ENCODE results near the gene NMBR.
"Not testable (repeated sequence)": the region's sequence is repeated elsewhere in the genome, so short reads cannot be mapped to it uniquely, and the experiment has no call there.

Gene NMBR

GRCh38 chr6:142153196-142153595 lies 6.3 kb upstream of the NMBR start:
- no peak for DNase-seq

DNA sequence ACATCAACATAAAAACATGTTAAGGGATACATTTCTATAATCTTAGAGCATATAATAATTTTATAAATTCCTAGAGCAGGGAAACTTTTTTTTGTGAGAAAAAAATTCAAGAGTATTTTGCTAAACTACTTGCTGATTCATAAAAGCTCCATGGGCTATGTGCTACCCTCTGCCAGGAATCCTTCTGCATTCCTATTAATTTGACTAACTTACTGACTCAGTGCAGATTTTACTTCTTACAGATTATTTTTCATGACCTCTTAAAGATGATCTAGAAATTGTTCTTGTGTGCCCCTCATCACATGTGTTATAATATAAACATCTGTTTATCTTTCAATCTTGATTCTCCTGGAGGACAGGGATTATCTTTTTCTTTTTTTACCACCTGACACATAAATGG lies 5.8 kb upstream of the NMBR start:
- DNase-seq = no peak

GRCh38 chr6:142141531-142141930 lies 5.4 kb downstream of the NMBR start:
- DNase-seq = not testable (repeated sequence)

DNA sequence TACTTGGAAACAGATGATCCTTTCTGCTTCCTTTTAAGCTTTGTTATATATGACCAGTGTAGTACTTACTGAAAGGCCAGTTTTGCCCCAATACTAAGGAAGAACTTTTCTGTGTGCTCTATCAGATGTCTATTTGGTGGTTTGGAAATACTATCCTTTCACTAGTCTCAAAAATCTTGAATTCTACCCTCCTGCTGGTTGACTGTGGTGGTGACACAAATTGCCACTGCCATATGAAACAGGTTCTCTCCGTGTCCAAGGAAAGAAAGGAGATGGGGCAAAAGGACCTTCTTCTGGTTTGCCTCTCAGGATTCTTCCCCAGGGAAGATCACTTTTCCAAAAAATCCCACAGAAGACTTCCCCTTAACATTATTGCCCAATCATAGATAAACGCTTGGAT lies 8.0 kb downstream of the NMBR start:
- no peak for DNase-seq

GRCh38 chr6:142132625-142133024 lies 14.3 kb downstream of the NMBR start, which contains the start of gene GJE1:
TSS of gene GJE1 (plus strand) at chr6:142132925. CDS start at chr6:142133159, 234 bp downstream.
- no peak for DNase-seq

- DNase-seq = no peak
Measured at GRCh38 chr6:142130814-142131213, 16.1 kb downstream of the NMBR start.

DNA sequence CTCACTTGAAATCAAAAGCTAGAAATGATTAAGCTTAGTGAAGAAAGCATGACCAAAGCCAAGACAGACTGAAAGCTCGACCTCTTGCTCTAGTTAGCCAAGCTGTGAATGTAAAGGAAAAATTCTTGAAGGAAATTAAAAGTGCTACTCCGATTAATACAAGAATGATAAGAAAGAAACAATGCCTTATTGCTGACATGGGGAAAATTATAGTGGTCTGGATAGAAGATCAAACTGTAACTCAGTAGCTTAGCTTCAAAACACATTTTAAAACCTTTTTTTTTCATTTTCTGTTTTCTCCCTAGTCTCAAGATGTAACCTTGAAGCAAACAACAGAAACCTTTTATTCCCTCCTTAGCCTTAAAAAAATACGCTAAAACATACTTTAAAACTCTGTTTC lies 25.6 kb downstream of the NMBR start:
- DNase-seq = no peak

GRCh38 chr6:142118925-142119324 lies 28.0 kb downstream of the NMBR start:
- no peak for DNase-seq

DNA sequence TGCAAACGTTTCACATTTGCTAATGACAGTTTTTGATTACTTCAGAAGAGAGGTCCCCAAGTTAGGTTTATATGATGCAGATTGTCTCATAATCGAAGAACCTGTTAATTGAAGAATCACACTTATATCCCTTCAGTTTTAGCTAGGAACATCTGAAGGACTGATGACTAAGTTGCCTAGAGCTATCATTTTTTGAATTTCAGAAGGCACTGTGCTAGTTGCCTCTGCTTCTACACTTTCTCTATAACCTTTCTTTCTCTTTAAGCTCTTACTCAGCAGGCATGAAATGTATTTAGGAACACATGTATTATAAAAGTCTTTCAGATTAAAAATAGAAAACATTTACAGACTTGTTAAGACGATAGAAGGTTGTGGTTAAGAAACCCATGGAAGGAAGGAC lies 28.6 kb downstream of the NMBR start:
- DNase-seq = no peak

DNA sequence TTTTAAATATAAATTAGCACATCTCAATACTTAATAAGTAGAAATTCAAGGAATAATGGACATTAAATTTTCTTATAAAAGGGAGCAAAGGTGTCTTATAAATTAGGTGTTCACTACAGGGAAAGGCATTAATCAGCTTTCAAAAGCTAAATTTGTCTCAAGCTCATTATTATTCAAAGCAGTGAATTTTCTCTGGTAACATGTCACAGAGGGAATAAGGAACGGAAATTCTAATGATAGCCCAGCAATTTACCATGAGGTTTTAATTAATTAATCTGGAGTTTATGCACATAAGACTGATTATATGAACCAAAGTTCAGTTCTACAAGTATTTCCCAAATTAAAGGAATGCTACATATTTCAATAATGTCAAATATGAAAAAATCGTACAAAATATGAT lies 29.6 kb downstream of the NMBR start:
- no peak for DNase-seq

DNA sequence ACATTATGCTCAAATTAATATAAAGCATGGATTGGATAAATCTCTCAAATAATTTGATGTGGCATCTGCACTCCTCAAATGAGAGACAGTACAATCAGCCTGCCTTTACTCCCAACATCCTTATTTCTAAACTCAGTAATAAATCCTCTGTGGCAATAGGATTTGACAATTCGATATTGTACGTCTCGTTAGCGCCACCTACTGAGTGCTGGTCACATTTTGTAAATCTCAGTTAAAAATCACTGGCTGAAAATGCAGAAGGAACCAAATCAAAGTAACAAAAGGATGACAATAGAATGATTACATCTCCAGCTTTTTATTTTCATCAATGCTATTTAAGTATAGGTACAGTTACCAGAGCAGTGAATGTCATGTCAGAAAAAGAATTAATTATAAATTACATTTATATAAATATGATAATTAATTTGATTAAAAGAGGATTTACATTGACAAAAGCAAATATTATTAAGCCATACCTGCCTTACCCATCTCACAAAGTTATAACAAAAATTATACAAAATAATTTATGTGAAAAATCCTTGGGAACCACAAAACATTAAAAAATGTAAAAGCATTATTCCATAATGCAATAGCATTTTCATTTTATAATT lies 34.4 kb downstream of the NMBR start:
- DNase-seq = no peak

DNA sequence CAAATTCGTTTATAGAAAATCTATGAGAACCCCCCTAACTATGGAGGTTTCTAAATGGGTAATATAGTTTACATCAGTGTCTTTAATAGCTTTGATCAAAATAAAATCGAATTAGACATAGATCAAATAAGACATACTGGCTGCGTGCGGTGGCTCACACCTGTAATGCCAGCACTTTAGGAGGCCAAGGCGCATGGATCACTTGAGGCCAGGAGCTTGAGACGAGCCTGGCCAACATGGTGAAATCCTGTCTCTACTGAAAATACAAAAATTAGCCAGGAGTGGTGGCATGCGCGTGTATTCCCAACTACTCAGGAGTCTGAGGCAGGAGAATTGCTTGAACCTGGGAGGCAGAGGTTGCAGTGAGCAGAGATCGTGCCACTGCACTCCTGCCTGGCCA lies 36.1 kb downstream of the NMBR start:
- not testable (repeated sequence) for DNase-seq

- DNase-seq = not testable (repeated sequence)
Measured at GRCh38 chr6:142104820-142105219, 42.1 kb downstream of the NMBR start.

DNA sequence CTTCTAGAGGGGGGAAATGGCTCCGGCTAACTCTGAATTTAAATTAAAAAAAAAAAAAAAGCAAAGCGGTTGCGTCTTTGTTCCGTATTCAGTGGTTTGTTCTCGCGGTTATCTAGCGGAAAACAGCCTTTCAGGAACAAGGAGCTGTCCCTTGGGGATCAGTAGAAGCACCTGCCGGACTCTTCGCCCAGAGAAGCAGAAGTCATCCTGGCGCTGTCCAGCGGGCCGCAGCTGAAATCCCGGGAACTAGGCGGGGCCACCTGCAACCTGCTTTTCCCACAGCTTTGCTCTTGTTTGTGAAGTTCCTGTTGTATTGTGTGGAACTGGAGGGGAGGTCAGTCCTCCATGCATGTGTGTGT lies 58.1 kb downstream of the NMBR start:
- no peak for DNase-seq

DNA sequence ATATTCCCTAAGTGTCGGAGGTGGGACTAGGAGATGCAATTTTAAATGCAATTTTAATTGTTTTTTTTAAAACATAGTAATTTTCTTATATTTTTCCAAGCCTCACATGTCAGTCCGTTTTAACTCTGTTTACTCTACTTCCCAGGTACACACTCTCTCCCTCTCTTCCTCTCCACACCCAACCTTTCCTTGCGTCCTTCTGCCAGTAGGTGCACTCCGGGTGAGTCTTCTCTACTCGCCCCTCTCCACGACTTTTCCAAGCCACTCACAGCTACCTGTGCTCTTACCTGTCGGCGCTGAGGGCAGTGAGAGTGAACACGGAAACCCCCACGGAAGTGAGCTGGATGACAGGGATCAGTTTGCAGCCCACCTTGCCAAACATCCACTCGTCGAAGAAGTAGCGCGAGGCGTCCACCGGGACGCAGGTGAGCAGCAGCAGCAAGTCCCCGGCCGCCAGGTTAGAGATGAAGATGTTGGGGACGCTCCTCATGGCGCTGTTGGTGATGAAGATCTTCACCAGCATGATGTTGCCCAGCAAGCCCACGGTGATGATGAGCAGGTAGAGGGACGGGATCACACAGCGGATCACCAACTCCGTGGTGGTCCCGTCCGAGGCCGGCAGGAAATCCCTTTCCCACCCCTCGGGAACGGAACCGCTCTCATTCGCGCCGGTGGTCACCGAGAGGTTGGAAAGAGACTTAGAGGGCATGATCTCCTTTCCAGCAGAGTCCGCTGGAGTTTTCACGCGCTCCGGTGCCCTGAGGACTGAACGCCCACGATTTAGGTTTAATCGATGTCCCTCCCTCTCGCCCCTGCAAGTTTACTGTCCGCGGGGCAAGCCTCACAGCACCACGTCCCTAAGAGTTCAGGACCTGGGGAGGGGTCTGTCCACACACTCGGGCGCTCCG lies 58.7 kb downstream of the NMBR start:
- DNase-seq = no peak

- no peak for DNase-seq
Measured at GRCh38 chr6:142079130-142079529, 67.8 kb downstream of the NMBR start.

DNA sequence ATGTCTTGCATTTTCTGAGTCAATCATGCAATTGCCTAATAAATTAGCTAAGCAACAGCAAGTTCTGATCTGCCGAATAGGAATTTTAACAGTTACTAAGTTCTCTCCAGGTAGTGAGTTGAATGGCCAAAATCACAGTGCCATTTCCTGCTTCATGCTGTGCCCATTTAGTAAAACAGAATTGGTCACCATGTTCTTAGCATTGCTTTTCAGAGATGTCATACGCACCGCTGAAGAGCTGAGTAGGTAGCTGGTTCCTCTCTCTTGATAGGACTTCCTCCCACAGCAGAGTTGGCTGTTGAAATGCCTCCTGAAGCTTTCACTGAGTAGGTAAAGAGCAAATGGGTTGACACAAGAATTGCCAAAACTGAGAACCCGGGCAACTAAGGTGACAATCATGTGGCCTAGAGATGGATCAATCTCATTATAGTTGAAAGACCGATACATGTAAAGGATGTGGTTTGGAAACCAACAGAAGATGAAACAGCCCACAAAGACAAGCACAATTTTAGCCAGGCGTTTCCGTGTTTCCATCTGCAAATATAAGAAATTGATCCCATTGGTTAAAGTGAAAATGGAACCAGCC lies 71.3 kb downstream of the NMBR start:
- DNase-seq = no peak

- DNase-seq = no peak
Measured at GRCh38 chr6:142074516-142074915, 72.4 kb downstream of the NMBR start.

- no peak for DNase-seq
Measured at GRCh38 chr6:142071981-142072380, 74.9 kb downstream of the NMBR start.

- no peak for DNase-seq
Measured at GRCh38 chr6:142068416-142068815, 78.5 kb downstream of the NMBR start.

GRCh38 chr6:142062861-142063260 lies 84.1 kb downstream of the NMBR start:
- not testable (repeated sequence) for DNase-seq

- DNase-seq = no peak
Measured at GRCh38 chr6:142058551-142059290, 88.2 kb downstream of the NMBR start.

GRCh38 chr6:142055219-142055618 lies 91.7 kb downstream of the NMBR start:
- no peak for DNase-seq

Measured in GOT3 (cell line).